HG02678 (cell line): ENCODE data around the gene EVI5.
A peak's percentile ranks its signal among the peaks of the same experiment; 100 is the strongest.

ENCODE experiments used
- ATAC-seq: cut with Tn5 transposase; IDR thresholded peaks from one replicate; pipeline ENCODE4 v1.9.1; 2021; ENCODE audit warnings: mild to moderate bottlenecking, moderate library complexity; ENCODE audit not compliant: unreplicated experiment

Gene EVI5

DNA sequence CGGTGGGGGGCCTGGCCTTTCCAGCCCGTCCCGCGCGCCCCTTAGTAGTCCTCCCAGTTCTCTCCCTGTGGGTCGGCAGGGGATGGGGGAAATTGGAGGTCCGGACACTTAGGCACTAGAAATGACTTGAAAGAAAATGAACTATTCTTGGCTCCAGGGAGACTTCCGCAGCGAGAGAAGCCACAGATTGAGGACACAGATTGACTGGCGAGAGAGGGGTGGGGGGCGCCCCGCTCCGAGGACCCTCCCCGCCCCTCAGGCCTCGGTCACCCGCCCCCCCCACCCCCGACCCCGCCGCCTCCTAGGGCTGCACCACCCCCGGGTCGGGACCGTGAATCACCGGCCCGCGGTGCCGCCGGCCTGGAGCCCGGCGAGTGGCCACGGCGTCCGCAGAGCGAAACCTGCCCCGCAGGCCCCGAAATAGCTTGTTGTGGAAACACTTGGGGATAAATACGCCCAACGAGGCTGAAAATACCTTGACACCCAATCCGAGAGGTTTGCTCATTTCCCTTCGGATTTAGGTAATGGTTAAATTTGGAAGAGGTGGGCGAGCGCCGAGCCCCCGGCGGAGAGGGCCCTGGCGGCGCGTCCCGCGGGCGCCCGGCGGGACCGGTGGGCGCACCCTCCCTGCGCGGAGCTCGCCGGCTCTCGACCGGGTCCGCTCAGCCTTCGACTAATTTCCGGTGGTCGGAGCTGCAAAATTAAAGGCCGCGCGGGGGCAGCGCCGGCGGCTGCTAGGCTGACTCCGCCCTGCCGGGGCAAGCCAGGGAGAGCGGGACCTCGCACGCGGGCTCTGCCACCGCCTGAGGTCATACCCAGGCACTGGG, 298.4 kb downstream of the EVI5 start, which contains the start of gene GFI1:
GFI1 (minus strand) TSS at position 675 of the 827 bp plus-strand sequence. CDS start 3,438 bp downstream, outside the sequence.
- ATAC-seq, result peak; percentile 36

DNA sequence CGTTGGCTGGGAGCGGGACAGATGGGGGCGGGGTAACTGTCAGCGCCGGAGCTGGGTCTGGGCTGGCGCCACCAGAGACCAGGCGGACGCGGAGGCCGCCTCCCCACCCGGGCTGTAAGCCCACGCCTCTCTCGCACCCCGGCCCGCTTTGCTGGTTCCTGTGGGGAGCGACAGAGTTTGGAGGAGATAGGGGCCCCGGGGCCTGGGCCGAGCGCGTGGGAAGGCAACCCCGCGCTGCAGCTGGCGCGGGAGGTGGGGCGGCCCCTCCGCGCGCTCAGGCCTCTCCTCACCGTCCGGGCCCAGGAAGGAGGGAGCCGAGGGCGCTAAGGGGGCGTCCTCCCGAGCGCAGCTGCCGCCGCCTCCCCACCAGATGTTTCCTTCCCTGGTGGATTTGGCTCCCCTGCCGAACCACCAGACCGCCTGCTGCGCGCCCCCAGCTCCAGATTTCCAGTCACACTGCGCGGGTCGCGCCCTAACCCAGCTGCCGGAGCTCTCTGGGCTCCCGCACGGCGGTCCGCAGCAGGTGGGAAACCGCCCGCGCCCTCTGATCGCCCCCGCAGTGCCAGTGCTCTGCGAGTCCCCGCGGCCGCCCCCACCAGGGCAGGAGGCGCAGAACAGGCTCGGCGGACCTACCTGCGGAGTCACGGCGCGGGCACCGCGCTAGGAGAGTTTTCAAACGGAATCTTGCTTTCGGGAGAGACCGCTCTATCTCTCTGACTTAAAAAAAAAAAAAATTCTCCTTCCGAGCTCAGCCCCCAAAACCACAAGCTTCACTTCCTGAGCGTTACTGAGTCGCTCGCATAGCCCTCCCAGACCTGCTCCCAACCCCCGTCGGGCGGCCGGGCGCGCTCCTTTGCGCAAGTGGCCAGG, 299.3 kb downstream of the EVI5 start:
- peak; percentile 55 for ATAC-seq

DNA sequence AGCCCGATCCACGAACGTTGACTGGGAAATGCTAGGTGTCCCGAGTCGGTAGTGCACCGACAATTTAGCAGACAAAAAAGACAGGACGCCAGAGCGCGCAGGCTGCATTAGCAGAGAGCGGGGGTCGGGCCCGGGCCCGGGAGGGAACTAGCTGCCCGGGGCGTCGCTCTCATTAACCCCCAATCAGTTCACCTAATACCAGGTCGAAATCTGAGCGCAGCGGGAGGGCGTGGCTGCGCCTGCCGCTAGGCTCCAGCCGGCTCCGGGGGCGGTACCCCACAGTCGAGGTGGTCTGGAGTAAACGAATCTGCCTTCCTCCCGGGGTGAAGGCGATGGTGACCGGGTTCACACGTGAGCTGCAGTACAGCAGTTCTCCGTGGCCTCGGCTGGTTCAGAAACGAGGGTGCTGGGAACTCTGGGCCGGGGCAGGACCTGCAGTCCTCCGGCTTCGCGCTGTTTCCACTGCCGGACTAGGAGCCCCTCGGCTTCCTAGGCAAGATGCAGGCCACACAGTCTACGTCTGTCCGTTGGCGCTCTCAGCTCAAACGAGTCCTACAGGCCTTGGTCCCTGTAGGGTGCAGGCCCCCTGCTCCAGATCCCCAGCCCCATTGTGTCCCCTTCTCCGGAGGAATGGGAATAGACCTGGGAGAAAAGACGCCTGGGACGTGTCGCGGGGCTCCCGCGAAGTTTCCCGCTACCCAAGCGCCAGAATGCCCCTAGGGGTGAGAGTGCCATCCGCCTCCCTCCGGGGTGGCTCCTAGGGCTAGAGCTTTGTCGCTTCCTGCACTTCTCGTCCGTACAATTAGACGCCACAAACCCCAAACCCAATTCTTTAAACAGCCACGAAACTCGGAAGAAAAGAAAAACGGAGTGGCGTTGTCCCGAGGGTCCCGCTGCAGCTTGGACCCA, 300.2 kb downstream of the EVI5 start:
- ATAC-seq, result peak; percentile 23

DNA sequence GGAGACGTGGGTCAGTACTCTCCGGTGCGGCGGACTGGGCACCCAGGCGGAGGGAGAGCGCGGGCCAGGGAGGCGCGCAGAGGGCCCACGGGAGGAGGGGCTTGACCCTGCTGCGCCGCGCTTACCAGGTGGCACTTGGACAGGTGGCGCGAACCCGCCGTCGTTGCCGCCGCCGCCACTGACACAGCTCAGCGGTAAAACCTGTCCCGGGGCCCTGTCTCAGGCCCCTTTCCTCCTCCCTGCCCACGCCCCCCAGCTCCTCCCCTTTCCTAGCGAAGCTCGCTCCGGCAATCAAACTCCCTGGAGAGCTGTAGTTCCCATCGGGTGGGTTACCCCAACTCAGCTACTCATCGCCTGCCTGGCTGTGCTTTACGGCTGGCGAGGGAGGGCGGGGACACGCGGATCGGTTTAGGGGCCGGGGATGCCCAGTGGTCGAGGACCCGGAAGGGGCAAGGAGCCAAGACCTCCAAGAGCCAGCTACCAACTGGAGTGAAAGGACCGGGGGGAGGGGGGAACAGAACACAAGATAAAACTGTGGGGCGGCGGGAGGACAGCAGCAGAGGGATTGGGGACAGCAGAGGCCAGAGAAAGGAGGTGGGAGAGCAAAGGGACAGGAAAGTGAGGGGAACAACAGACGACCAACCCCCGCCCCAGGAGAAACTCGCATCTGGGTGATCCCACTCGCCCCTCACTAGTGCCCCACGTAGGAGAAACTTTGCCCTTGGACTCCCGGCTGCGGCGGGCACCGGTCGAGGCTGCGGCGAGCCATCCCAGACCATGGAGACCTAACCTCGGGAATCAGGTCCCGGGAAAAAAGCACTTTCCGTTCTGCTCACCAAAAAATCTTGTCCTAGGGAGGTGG, 301.1 kb downstream of the EVI5 start:
- no peak for ATAC-seq

DNA sequence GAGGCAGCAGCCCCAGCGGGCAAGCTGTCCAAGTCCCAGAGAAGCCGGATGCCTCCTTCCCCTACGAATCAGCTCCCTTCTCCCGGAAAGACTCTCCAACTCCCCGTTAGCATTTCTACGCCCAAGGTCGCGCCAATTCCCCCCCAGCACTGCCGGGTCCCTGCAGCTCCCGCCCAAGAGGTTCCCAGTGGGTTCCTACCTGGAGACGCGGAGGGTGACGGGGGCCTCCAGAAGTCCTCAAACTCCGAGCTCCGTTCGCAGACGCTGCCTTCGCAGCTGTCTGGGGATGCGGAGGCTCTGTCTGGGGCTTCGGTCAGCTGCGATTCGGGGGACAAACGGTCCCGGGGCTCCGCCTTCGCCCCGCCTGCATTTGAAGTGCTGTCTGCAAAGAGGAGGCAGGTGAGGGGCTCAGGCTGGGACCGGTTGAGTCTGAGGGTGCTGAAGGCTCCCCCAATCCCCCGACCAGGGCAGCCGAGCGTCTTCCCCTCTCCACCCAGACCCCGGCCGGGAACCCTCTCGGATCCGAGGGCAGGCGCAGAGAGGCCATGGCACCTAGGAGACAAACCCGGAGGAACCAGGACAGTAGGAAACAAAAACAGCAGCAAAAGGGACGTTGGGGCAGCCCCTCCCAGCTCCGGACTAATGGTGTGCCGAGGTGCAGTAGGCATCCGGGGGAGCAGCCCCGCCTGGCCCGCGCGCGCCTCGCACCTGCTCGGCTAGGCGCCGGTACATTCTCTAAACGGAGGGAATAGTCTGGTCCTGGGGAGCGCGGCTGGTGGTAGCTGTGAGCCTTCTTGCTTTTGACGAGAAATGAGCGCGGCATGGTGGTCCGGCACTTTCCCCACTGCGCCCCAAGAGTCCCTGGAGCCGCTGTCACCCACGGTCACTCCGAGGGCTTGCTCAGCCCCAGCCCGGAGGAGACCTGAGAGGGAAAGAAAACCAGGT, 302.0 kb downstream of the EVI5 start:
- ATAC-seq, result no peak

DNA sequence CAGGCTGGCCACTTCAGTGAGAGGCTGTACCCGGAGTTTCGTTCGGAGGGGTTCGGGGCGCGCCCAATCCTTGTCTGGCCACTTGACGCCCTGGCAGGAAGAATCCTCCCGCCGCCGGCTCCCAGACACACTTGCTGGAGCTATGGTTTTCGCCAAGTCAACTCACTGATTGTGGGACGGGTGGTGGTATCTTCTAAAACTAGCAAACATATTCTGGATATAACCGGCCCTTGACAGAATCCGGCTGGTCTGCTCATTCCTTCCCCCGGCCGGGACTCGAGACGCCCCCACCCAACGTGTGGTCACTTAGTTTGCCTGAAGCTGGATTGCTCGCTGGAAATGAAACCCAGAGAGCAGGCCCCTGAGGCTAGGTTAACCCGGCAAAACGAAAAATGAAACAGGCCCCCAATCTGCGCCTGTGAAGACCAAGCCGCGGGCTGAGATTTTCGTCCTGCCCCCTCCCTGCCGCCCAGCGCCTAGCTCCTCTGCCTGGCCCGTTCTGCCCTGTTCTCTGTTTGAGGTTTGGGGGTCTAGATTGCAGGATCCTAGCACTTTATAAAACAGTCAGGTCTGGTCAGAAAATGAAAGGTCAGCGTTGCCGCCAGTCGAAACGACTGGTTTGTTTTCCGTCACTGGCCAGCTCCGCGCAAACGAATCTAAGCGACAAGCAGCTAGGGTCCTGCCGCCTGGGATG, 302.8 kb downstream of the EVI5 start:
- ATAC-seq, result no peak

DNA sequence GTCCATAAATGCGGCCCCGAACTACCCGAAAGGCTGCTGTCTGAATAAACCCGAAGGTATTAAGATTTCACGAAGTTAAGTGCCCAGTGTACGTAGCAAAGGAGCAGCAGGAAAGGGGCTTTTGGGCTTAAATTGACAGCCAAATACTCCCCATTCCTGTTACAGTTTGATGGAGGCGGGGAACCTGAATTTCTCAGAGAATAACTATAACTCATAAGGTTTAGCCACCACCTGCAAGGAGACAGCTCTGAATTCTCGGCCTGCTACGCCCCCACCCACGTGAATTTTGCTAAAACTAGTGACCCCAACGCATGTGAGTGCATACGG, 303.3 kb downstream of the EVI5 start:
- ATAC-seq, result no peak

DNA sequence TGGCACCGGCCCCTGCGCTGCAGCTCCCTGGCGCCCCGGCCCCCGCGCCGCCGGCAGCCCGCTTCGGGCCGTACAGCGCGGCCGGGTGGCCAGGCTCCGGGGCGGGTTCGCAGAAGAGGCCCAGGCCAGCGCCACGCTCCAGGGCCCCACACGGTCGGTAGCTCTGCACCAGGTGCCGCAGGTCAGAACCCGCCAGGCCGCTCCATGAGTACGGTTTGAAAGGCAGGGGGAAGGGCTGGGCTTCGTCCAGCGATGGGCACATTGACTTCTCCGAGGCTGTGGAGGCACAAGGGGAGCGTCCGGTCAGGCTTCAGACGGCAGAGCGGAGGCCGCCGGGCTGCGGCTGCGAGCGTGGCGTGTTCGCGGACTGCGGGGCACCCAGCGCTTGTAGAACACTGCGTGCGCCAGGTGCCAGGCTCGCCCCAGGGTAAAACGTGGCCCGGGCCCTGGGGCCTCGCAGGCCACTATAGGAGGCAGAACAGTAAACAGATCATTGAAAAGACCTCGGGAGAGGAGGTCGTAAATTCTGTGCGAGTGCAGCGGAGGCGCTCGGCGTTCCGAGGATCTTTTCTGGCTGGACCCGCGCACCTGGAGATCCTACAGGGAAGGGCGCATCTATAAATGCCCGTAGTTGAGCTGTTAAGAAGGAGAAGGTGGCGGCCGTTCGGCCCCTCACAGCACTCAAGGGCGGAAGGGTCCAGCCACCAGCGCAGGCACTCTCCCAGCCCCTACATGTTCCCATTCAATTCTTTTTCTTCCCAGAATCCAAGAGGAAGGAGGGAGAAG, 303.9 kb downstream of the EVI5 start:
- no peak for ATAC-seq

DNA sequence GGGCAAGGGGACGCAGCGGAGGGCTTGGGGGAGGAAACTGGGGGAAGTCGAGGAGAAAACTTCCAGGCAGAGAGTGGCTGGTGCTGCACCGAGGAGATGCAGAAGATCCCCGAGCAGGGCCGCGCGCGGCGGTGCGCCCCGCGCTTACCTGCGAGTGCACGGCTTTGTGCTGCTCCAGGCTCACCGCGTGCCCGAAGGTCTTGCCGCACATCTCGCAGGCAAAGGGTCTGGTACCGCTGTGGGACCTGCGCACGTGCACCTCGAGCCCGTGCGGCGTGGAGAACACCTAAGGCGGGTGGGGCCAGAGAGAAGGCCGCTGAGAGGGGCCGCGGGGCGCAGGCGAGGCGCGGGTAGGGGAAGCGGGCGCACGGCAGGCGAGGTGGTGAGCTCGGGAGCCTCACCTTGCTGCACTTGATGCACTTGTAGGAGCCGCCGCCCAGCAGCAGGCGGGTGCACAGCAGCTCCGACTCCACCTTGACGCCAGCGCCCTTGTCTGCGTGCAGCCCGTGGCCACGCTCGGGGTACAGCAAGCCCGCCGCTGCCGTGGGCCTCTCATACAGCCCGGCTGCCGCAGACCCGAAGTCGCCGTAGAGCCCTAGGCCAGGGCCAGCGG, 304.6 kb downstream of the EVI5 start:
- ATAC-seq, result no peak

DNA sequence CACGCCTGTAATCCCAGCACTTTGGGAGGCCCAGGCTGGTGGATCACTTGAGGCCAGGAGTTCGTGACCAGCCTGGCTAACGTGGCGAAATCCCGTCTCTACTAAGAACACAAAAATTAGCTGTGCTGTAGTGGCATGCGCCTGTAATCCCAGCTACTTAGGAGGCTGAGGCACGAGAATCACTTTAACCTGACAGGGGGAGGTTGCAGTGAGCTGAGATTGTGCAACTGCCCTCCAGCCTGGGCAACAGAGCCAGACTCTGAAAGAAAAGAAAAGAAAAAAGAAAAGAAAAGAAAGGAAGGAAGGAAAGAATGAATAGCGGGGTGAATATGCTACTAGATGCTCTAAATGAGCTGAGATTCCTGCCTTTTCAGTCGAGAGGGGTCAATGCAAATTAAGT, 305.3 kb downstream of the EVI5 start:
- no peak for ATAC-seq

DNA sequence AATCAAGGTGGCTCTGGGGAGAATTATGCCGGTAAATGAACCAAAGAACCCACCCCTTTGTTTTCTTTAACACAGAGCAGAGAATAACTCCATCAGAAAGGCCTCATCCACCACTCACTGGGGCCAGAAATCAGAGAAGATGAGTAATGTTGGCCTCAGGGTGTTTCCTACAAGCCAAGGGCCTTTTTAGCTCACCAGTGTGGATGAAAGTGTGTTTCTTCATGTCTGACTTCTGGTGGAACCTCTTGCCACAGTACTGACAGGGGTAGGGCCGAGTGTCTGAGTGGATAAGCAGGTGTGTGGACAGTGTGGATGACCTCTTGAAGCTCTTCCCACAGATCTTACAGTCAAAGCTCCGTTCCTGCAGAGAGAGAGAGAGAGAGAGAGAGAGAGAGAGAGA, 306.5 kb downstream of the EVI5 start:
- no peak for ATAC-seq

DNA sequence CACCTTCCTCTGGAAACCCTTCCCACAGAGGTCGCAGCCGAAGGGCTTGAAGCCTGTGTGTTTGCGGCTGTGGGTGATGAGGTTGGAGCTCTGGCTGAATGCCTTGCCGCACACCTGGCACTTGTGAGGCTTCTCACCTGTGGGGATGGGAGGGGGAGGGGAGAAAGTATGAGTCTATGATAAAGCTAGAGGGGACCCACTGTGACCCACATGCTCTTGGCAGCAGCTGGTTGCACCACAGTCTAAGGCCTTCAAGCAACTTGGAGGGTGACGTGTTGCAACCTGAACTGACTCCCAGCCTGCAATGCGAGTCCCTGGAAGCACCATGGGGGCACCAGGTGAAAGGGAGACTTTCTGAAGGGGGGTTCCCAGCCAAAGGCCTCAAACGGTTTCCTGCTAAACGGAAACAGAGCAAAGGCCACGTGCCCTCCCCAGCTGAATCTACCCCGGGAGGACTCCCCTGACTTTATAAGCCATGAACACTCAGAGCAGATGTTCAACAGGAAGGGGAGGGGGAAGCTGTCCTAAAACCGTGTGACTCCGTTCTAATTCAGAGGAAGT, 308.8 kb downstream of the EVI5 start:
- ATAC-seq, result no peak

DNA sequence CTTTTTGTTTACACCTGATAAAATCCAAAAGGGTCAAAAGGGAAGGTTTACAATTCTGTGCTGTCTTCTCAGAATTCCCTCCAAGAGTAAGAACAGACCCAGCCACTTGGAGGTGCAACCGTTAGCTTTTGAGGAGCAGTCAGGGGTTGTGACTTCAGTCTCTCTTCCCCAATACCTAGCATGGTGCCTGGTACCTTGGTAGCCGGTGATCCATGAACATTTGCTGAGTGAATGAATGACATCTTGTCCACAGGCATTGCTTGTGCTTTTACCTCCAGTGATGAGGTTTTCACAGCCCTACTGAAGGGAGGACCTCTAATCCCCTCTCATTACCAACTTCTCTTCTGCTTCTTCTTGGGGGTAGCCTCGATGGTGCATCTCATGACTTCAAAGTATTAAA, 309.9 kb downstream of the EVI5 start:
- no peak for ATAC-seq

DNA sequence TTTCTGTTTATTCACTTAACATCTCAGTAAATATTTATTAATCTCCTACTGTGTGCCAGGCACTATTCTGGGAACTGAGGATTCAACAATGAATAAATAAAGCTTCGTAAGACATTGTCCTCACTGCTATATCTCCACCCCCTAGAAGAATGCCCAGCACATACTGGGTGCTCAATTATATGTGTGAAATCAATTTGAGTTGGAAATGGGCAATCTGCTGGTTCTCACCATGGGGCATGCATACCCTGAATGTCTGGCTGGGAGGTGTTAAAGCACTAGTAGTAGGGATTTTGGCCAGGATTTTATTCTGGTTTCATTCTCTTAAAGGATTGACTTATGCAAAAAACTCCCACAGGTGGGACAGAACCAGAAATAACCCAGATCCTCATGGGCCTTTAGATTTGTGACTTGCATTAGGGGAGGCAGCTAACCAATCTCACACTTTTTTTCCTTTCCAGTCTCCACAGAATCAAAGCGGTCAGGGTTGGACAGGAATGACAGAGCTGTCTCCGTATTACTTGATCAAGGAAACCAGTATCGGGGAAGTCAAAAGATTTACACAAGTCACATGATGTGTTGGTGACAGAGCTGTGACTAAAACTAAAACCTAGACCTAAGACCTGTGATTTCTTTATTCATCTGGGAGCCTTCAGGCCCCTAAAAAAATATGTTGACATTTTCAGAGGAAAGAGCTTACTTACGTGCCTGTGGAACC, 311.0 kb downstream of the EVI5 start:
- peak; percentile 74 for ATAC-seq

DNA sequence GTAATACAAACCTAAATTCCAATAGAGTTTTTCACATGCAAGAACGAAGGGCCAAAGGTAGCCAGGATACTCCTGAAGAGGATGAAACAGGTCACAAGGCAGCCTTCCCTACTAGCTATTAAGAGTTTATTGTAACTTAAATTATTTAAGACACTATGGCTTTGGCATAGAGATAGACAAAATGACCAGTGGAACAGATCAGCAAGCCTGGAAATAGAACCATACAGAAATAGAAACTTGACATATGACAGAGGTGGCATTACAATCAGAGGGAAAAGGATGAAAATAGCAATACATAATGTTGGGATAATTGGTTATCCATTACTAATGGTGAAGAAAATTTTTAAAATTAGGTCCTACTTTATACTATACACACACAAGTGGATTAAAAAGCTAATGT, 314.7 kb downstream of the EVI5 start:
- no peak for ATAC-seq

DNA sequence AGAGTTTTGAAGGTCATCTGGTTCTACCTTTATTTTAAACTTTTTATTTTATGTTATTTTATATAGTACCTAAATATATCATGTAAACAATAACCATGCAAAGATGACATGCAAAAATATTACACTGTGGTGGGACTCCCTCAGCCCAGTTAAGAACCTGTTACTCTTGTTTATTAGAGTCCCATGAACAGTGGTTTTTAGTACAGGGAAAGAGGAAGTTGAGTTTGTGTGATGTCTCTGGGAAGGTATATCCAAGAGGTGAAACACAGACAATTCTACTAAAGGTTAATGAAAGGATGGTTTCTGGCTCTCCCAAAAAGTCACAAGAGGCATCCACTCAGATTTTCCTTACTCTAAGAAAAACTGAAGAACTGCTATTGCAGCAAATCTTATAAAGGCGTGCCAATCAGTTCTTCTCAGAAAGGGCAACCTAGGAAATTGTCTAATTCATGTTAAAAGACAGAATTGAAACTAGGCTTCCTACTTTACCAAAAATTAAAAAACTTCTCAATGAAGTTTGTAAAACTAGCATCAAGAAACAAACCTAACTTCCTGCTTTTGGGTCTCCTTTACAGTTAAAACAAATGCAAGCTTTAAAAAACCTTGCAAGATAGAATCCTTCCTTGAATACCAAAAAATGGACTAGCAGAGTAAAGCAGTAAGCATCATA, 318.1 kb downstream of the EVI5 start:
- ATAC-seq, result no peak
